GM23248 (cell line): ENCODE data around the gene FADS6. TPM values are rescaled to one million over a fixed set of nuclear protein-coding genes. Genes with fewer than 3 reads are reported as not detected.
A peak's percentile ranks its signal among the peaks of the same experiment; 100 is the strongest.

Experiments used
- DNase-seq: peaks from one replicate; pipeline ENCODE4 v3.0.0-alpha.2; 2015
- H2AFZ ChIP-seq: fragments of 200-600 bp; sonication (generic); 2 replicates; pipeline ENCODE4 v1.6.1; 2016; ENCODE audit warnings: antibody characterized with exemption
- H3F3A ChIP-seq: fragments of 200-600 bp; sonication (generic); 2 replicates; pipeline ENCODE4 v1.6.1; 2016; ENCODE audit warnings: mild to moderate bottlenecking, antibody characterized with exemption, mixed run types; ENCODE audit not compliant: insufficient read depth
- H3K27ac ChIP-seq: fragments of 200-600 bp; sonication (generic); 2 replicates; pipeline ENCODE4 v1.5.1; 2016; ENCODE audit warnings: mild to moderate bottlenecking
- H3K27me3 ChIP-seq: fragments of 200-600 bp; sonication (generic); replicated peaks from 2 replicates; pipeline ENCODE4 v1.6.1; 2016; ENCODE audit warnings: mild to moderate bottlenecking; ENCODE audit not compliant: insufficient read depth
- H3K36me3 ChIP-seq: fragments of 200-600 bp; sonication (generic); 2 replicates; pipeline ENCODE4 v1.6.1; 2016; ENCODE audit warnings: low read depth, mild to moderate bottlenecking
- H3K4me1 ChIP-seq: fragments of 200-600 bp; sonication (generic); 2 replicates; pipeline ENCODE4 v1.6.1; 2016; ENCODE audit warnings: mild to moderate bottlenecking; ENCODE audit not compliant: insufficient read depth
- H3K4me2 ChIP-seq: fragments of 200-600 bp; sonication (generic); one replicate; pipeline ENCODE4 v1.6.1; 2016; ENCODE audit warnings: mild to moderate bottlenecking; ENCODE audit not compliant: unreplicated experiment
- H3K4me3 ChIP-seq: fragments of 200-600 bp; sonication (generic); 2 replicates; pipeline ENCODE4 v1.5.1; 2016; ENCODE audit warnings: mild to moderate bottlenecking
- H3K79me2 ChIP-seq: fragments of 200-600 bp; sonication (generic); 2 replicates; pipeline ENCODE4 v1.6.1; 2016; ENCODE audit warnings: mild to moderate bottlenecking; ENCODE audit not compliant: insufficient read depth
- H3K9ac ChIP-seq: fragments of 200-600 bp; sonication (generic); 2 replicates; pipeline ENCODE4 v1.6.1; 2016; ENCODE audit warnings: mild to moderate bottlenecking
- H3K9me2 ChIP-seq: fragments of 200-600 bp; sonication (generic); 2 replicates; pipeline ENCODE4 v1.6.1; 2016; ENCODE audit warnings: mixed run types, mild to moderate bottlenecking, moderate library complexity; ENCODE audit not compliant: insufficient read depth
- H3K9me3 ChIP-seq: fragments of 200-600 bp; sonication (generic); one replicate; pipeline ENCODE4 v1.6.1; 2017; ENCODE audit warnings: low read depth
- H4K20me1 ChIP-seq: fragments of 200-600 bp; sonication (generic); 2 replicates; pipeline ENCODE4 v1.6.0; 2016; ENCODE audit not compliant: insufficient read depth
- EZH2 ChIP-seq: fragments of 200-600 bp; sonication (generic); IDR thresholded peaks from 2 replicates; pipeline ENCODE4 v1.6.1; 2018; ENCODE audit warnings: antibody characterized with exemption, mild to moderate bottlenecking; ENCODE audit not compliant: insufficient read depth, poor library complexity, severe bottlenecking
- EZH2phosphoT487 ChIP-seq: fragments of 200-600 bp; sonication (generic); IDR thresholded peaks from 2 replicates; pipeline ENCODE4 v1.6.1; 2018; ENCODE audit warnings: antibody characterized with exemption, moderate library complexity, mild to moderate bottlenecking, low read depth; ENCODE audit not compliant: insufficient read depth
- WGBS, 2 experiments: methylation state at CpG; one replicate each; pipeline ENCODE4 v1.1.6; 2015 to 2017; ENCODE audit warnings: low lambda C conversion rate in 2 of 2, low coverage in 1 of 2; ENCODE audit errors: missing lambda C conversion rate in 2 of 2; 5-methylcytosine and 5-hydroxymethylcytosine counted together
- in situ Hi-C: fragments of 300-500 bp; cut with MboI; formaldehyde crosslinking; loops from 2 replicates; pipeline ENCODE4 v1.15.0; 2020
- polyA plus RNA-seq: library from polyadenylated mRNA; unstranded; fragments of >200 nt; fragmentation: Nextera tagmentation; extraction: Ambion mirVana; gene quantifications from 2 replicates; pipeline ENCODE4 v1.2.1, GENCODE V29; 2016
- total RNA-seq: library from RNA; depleted of rRNA; stranded (reverse); fragments of >200 nt; shearing (Covaris generic); gene quantifications from 2 replicates; pipeline ENCODE4 v1.2.3, GENCODE V29; 2014

The FADS6 gene
- total and polyA plus RNA-seq, 2 experiments from 2014 or later = not detected

GRCh38 chr17:74883241-74883745, 10.1 kb downstream of the FADS6 start:
- no peak overlapping the region for H2AFZ ChIP-seq
- H3K9me3 ChIP-seq = no peaks in the 10 kb centered on the region
- H3K79me2 ChIP-seq = no peaks in the 10 kb centered on the region
- H3K4me2 ChIP-seq = no peak overlapping the region
- H3K27me3 ChIP-seq = peaks cover 16% of the 10 kb centered on the region; the same call in 1 of the 2 replicates
- WGBS, 2 experiments = 58 to 60% methylated on average over 15 of the region's 15 CpGs
- H3K9ac ChIP-seq = no peak overlapping the region
- no peaks in the 10 kb centered on the region for H3F3A ChIP-seq
- H3K27ac ChIP-seq = no peak overlapping the region
- DNase-seq = peak; percentile 60
- in situ Hi-C loops = no loop called here
- no peaks in the 10 kb centered on the region for H3K36me3 ChIP-seq
- no peaks in the 10 kb centered on the region for H3K4me1 ChIP-seq
- no peaks in the 10 kb centered on the region for H3K9me2 ChIP-seq
- no peak for TF ChIP-seq EZH2phosphoT487
- TF ChIP-seq EZH2 = no peak
- H3K4me3 ChIP-seq = no peak overlapping the region
- no peaks in the 10 kb centered on the region for H4K20me1 ChIP-seq

GRCh38 chr17:74882517-74883240, 10.8 kb downstream of the FADS6 start:
- H4K20me1 ChIP-seq = no peaks in the 10 kb centered on the region
- H3F3A ChIP-seq = no peaks in the 10 kb centered on the region
- no peaks in the 10 kb centered on the region for H3K36me3 ChIP-seq
- H3K9me3 ChIP-seq = no peaks in the 10 kb centered on the region
- 34 to 41% methylated on average over 20 of the region's 20 CpGs for WGBS, 2 experiments
- TF ChIP-seq EZH2phosphoT487 (no peak), EZH2 (no peak)
- no peak overlapping the region for H3K4me2 ChIP-seq
- no peak for DNase-seq
- no peak overlapping the region for H3K9ac ChIP-seq
- H2AFZ ChIP-seq = no peak overlapping the region
- peaks cover 16% of the 10 kb centered on the region; the same call in 1 of the 2 replicates for H3K27me3 ChIP-seq
- no peaks in the 10 kb centered on the region for H3K9me2 ChIP-seq
- H3K4me1 ChIP-seq = no peaks in the 10 kb centered on the region
- H3K4me3 ChIP-seq = no peak overlapping the region
- H3K79me2 ChIP-seq = no peaks in the 10 kb centered on the region
- H3K27ac ChIP-seq = no peak overlapping the region
- in situ Hi-C loops = no loop called here

- WGBS, 2 experiments = 34 to 43% methylated on average over 11 of the region's 11 CpGs
- Histone ChIP-seq H3K4me1 (no peaks in the 10 kb centered on the region), H3K9me2 (no peaks in the 10 kb centered on the region), H3F3A (no peaks in the 10 kb centered on the region), H3K9me3 (no peaks in the 10 kb centered on the region), H3K27me3 (peaks cover 16% of the 10 kb centered on the region; the same call in 1 of the 2 replicates), H3K36me3 (no peaks in the 10 kb centered on the region), H3K27ac (no peak overlapping the region), H3K4me2 (no peak overlapping the region), H2AFZ (no peak overlapping the region), H3K4me3 (no peak overlapping the region), H4K20me1 (no peaks in the 10 kb centered on the region), H3K9ac (no peak overlapping the region), H3K79me2 (no peaks in the 10 kb centered on the region)
- TF ChIP-seq EZH2 (no peak), EZH2phosphoT487 (no peak)
- no peak for DNase-seq
- in situ Hi-C loops = no loop called here
These were observed 12.4 kb downstream of the FADS6 start for GRCh38 chr17:74881073-74881472.

GRCh38 chr17:74879308-74879707, 14.1 kb downstream of the FADS6 start:
- in situ Hi-C loops = no loop called here
- peaks cover 16% of the 10 kb centered on the region; the same call in 1 of the 2 replicates for H3K27me3 ChIP-seq
- WGBS, 2 experiments = 81 to 83% methylated on average over 16 of the region's 16 CpGs

More at GRCh38 chr17:74879308-74879707, 14.1 kb downstream of the FADS6 start:
- Histone ChIP-seq H3K4me2 (no peak overlapping the region), H3K36me3 (no peaks in the 10 kb centered on the region), H3F3A (no peaks in the 10 kb centered on the region), H3K9ac (no peak overlapping the region), H3K4me3 (no peak overlapping the region), H4K20me1 (no peaks in the 10 kb centered on the region), H3K79me2 (no peaks in the 10 kb centered on the region), H2AFZ (no peak overlapping the region), H3K9me3 (no peaks in the 10 kb centered on the region), H3K9me2 (no peaks in the 10 kb centered on the region), H3K4me1 (no peaks in the 10 kb centered on the region), H3K27ac (no peak overlapping the region)
- no peak for DNase-seq
- TF ChIP-seq EZH2phosphoT487 (no peak), EZH2 (no peak)
